Stimulated activated naive CD8-positive, alpha-beta T cell treated with anti-CD3 and anti-CD28 coated beads, Interleukin-15, Interleukin-2, amounts not matched to agents 100 ng/mL and 50 ng/mL, for 24 hours (primary cell): ENCODE data around the gene FBXO2.
"Not testable (repeated sequence)": the region's sequence is repeated elsewhere in the genome, so short reads cannot be mapped to it uniquely, and the experiment has no call there.

Source experiments
- H3K27ac Mint-ChIP-seq: one replicate; pipeline ENCODE4 v1.8.0; 2021; ENCODE audit warnings: mild to moderate bottlenecking, mixed read lengths
- H3K27me3 Mint-ChIP-seq: one replicate; pipeline ENCODE4 v1.8.0; 2021; ENCODE audit warnings: mixed read lengths
- H3K36me3 Mint-ChIP-seq: one replicate; pipeline ENCODE4 v1.8.0; 2021; ENCODE audit warnings: low read depth, mixed read lengths
- H3K4me1 Mint-ChIP-seq: one replicate; pipeline ENCODE4 v1.8.0; 2021; ENCODE audit warnings: low read depth, mixed read lengths
- H3K4me3 Mint-ChIP-seq: one replicate; pipeline ENCODE4 v1.8.0; 2021; ENCODE audit warnings: mild to moderate bottlenecking, mixed read lengths
- H3K9me3 Mint-ChIP-seq: one replicate; pipeline ENCODE4 v1.8.0; 2021; ENCODE audit warnings: mixed read lengths

The FBXO2 gene

GRCh38 chr1:11650331-11650991 is 3.8 kb downstream of the FBXO2 start:
- Mint-ChIP-seq H3K4me1 (peaks cover 21% of the 10 kb centered on the region), H3K9me3 (no peaks in the 10 kb centered on the region), H3K27me3 (no peaks in the 10 kb centered on the region), H3K27ac (peak overlapping the region; percentile 58), H3K36me3 (no peaks in the 10 kb centered on the region), H3K4me3 (peak overlapping the region; percentile 77)

DNA sequence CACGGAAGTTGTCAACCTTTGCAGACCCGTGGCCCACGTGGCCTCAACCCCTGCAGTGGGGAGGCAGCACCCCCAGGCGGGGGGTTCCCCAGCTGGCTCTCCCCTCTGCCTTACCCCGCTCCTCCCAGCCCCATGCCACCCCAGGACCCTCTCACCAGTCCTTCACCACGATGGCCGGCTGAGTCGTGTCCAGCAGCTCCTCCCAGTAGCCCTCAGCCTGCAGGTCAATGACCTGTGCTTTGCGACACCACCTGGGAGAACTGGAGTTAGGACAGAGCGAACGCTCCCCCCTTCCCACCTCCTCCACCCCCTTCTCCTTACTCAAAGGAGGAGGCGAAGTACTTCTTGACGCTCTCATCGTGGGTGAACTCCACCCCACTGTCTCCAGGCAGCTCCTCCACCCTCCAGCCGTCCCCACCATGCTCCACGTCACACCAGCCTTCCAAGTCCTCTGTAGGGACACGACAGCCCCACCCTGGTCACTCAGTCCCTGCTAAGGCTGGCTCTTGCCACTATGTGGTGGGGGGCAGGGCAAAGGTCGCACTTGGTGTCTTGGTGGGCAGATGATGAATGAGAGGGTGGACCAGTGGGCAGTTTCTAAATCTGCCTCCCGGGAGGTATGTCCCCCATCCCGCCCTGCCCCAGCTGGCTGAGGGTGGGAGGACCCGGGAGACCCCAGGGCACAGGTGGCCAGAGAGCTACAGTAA is 4.5 kb downstream of the FBXO2 start:
- Mint-ChIP-seq H3K27ac (peak overlapping the region; percentile 58), H3K4me3 (peak overlapping the region; percentile 53), H3K9me3 (no peaks in the 10 kb centered on the region), H3K4me1 (peaks cover 19% of the 10 kb centered on the region), H3K27me3 (no peaks in the 10 kb centered on the region), H3K36me3 (no peaks in the 10 kb centered on the region)

- no peaks in the 10 kb centered on the region for H3K9me3 Mint-ChIP-seq
- H3K27me3 Mint-ChIP-seq, result no peaks in the 10 kb centered on the region
- H3K4me1 Mint-ChIP-seq, result peaks cover 19% of the 10 kb centered on the region
- no peaks in the 10 kb centered on the region for H3K36me3 Mint-ChIP-seq
- no peak overlapping the region for H3K27ac Mint-ChIP-seq
- no peak overlapping the region for H3K4me3 Mint-ChIP-seq
These were observed 5.0 kb downstream of the FBXO2 start for GRCh38 chr1:11649237-11649623.

DNA sequence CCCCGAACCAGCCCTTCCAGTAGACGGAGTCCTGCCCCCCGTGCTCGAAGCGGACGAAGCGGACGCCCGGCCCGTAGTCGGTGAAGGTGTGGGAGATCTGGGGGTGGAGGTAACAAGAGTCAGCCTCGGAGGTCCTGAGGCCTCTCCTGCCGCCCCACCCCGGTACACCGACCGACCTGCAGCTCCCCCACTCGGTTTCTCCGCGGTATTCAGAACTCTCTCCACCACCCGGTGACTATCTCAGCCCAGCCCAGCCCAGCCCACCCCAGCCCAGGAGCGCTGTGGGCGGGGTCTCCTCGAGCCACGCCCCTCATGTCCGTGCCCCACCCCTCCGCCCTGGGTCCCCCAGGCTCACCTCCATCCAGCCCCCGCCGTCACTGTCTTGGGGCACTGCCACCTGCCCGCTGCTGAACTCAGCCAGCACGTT is 5.5 kb downstream of the FBXO2 start:
- Mint-ChIP-seq H3K9me3 (no peaks in the 10 kb centered on the region), H3K4me1 (peaks cover 19% of the 10 kb centered on the region), H3K36me3 (no peaks in the 10 kb centered on the region), H3K27me3 (no peaks in the 10 kb centered on the region), H3K27ac (no peak overlapping the region), H3K4me3 (no peak overlapping the region)

GRCh38 chr1:11648039-11648438 is 6.2 kb downstream of the FBXO2 start:
- no peaks in the 10 kb centered on the region for H3K27me3 Mint-ChIP-seq
- H3K9me3 Mint-ChIP-seq, result no peaks in the 10 kb centered on the region
- peaks cover 19% of the 10 kb centered on the region for H3K4me1 Mint-ChIP-seq
- H3K4me3 Mint-ChIP-seq, result no peak overlapping the region
- no peaks in the 10 kb centered on the region for H3K36me3 Mint-ChIP-seq
- no peak overlapping the region for H3K27ac Mint-ChIP-seq

- H3K9me3 Mint-ChIP-seq, result no peaks in the 10 kb centered on the region
- no peak overlapping the region for H3K4me3 Mint-ChIP-seq
- H3K27me3 Mint-ChIP-seq, result no peaks in the 10 kb centered on the region
- H3K27ac Mint-ChIP-seq, result no peak overlapping the region
- H3K4me1 Mint-ChIP-seq, result peaks cover 19% of the 10 kb centered on the region
- no peaks in the 10 kb centered on the region for H3K36me3 Mint-ChIP-seq
These were observed 6.9 kb downstream of the FBXO2 start for GRCh38 chr1:11647333-11647732.

DNA sequence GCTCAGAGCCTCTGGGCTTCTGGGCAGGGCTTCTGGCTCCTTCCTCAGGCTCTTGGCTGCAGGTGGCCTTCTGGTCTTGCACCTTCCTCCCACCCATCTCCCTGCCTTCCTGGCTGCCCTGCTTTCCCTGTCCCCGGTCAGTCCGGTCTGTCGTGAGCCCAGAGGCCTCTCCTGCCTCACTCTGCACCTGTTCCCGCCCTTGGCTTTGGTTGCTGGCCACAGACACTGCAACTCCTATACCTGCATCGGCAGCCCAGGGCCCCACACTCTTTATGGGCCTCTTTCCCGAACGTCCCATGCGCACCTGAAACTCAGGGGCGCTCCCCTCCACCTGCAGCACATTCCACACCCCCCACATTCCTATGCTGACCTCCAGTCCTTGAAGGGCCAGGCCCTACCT is 7.9 kb downstream of the FBXO2 start:
- Mint-ChIP-seq H3K36me3 (no peaks in the 10 kb centered on the region), H3K27ac (no peak overlapping the region), H3K4me3 (no peak overlapping the region), H3K27me3 (no peaks in the 10 kb centered on the region), H3K4me1 (peaks cover 17% of the 10 kb centered on the region), H3K9me3 (no peaks in the 10 kb centered on the region)

GRCh38 chr1:11645670-11646265 is 8.5 kb downstream of the FBXO2 start:
- H3K27me3 Mint-ChIP-seq, result no peaks in the 10 kb centered on the region
- peaks cover 11% of the 10 kb centered on the region for H3K4me1 Mint-ChIP-seq
- no peak overlapping the region for H3K4me3 Mint-ChIP-seq
- no peak overlapping the region for H3K27ac Mint-ChIP-seq
- no peaks in the 10 kb centered on the region for H3K9me3 Mint-ChIP-seq
- no peaks in the 10 kb centered on the region for H3K36me3 Mint-ChIP-seq

DNA sequence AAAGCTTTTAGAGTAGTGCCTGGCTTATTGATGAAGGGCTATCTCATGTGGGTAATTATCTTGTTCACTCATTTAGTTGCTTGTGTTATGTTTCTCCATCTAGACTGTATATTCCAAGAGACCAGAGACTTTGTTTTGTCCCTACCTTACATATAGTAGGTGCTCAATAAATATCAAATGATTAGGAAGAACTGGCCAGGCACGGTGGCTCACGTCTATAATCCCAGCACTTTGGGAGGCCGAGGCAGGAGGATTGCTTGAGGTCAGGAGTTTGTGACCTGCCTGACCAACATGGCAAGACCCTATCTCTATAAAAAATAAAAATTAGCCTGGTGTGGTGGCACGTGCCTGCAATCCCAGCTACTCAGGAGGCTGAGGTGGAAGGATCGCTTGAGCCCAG is 9.0 kb downstream of the FBXO2 start:
- no peaks in the 10 kb centered on the region for H3K27me3 Mint-ChIP-seq
- no peaks in the 10 kb centered on the region for H3K9me3 Mint-ChIP-seq
- H3K36me3 Mint-ChIP-seq, result no peaks in the 10 kb centered on the region
- H3K4me1 Mint-ChIP-seq, result peaks cover 6% of the 10 kb centered on the region
- H3K27ac Mint-ChIP-seq, result no peak overlapping the region
- no peak overlapping the region for H3K4me3 Mint-ChIP-seq

DNA sequence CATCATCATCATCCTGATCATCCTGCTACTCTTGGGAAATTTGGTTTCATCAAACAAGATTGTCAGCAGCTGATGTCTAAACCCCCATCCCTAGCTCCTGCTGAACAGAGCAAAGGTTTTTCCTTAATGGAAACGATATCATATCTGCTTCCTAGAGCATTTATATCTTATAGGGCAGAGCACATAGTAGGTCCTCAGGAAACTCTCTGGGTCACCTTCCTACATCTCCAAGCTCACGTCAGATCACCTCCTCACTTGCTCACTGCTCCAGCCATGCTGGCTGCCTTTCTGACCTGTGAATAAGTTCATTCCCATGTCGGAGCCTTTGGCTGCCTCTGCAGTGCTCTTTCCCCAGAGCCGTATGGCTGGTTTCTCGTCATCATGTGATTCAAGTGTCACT is 10.4 kb downstream of the FBXO2 start:
- Mint-ChIP-seq H3K27me3 (no peaks in the 10 kb centered on the region), H3K9me3 (no peaks in the 10 kb centered on the region), H3K27ac (no peak overlapping the region), H3K36me3 (no peaks in the 10 kb centered on the region), H3K4me3 (no peak overlapping the region), H3K4me1 (no peaks in the 10 kb centered on the region)

- not testable (repeated sequence) for H3K4me3 Mint-ChIP-seq, H3K27ac Mint-ChIP-seq, H3K9me3 Mint-ChIP-seq, H3K36me3 Mint-ChIP-seq, H3K4me1 Mint-ChIP-seq, H3K27me3 Mint-ChIP-seq
These were observed 11.7 kb downstream of the FBXO2 start for GRCh38 chr1:11642418-11643017.

DNA sequence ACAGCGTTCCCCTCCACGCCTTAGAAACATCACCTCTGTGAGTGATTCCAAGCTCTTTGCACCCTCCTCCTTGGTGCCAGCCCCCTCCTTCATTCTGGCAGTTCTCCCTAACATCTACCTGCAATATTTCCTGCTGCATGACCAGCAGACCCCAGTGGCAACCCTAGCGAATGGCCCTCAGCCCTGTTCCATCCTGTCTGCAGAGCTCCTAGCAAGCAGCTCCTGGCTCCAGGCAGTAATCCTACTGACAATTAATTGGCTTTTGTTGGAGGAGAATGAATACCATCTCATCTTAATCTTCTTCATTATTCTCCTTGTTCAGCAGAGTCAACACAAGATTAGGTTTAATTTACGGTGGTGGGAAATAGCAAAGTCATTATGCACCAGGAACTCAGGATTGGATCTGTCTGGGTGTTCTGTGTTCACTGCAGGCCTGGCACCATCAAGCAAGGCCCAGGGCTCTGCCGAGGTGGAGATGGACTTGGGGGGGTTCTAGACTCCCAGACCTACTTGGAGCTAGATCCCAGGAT is 12.4 kb downstream of the FBXO2 start:
- Mint-ChIP-seq H3K4me3 (no peak overlapping the region), H3K36me3 (no peaks in the 10 kb centered on the region), H3K4me1 (no peaks in the 10 kb centered on the region), H3K27ac (no peak overlapping the region), H3K27me3 (peaks cover 4% of the 10 kb centered on the region), H3K9me3 (no peaks in the 10 kb centered on the region)

DNA sequence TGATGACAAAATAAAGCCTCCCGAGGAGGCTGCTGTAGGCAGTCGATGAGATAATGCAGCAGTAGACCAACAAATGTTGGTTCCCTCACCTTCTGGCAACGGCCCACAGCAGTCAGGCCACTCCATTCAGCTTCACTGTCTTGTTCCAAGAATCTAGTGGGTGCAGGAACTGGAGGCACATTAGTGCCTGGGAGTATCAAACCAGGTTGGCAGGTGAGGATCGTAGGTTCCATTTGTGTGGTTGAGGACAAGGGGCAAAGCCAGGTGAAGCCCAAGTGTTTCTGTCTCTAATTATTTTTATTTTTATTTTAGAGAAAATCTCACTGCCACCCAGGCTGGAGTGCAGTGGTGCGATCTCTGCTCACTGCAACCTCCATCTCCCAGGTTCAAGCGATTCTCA is 13.3 kb downstream of the FBXO2 start:
- Mint-ChIP-seq H3K4me1 (no peaks in the 10 kb centered on the region), H3K27ac (no peak overlapping the region), H3K9me3 (no peaks in the 10 kb centered on the region), H3K4me3 (no peak overlapping the region), H3K27me3 (peaks cover 7% of the 10 kb centered on the region), H3K36me3 (no peaks in the 10 kb centered on the region)

DNA sequence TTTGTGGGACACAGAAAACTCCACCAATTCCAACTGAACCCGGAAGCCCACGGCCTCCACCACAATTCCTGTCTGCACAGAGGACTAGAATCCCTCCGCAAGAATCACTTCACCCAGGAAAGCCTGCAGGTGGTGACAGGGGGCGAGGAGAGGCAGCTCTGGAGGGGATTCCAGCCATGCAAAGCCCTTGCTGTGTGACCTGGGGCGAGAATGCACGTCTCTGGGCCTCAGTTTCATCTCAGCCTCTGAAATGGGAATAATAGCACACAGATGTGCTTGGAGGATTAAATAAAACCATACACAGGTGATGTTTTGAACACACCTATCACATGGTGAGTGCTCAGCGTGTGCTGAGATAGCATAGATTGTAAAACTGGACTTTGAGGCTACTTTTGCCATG is 14.1 kb downstream of the FBXO2 start:
- Mint-ChIP-seq H3K27me3 (peaks cover 10% of the 10 kb centered on the region), H3K4me1 (no peaks in the 10 kb centered on the region), H3K36me3 (no peaks in the 10 kb centered on the region), H3K27ac (no peak overlapping the region), H3K9me3 (no peaks in the 10 kb centered on the region), H3K4me3 (no peak overlapping the region)

GRCh38 chr1:11639372-11639771 is 14.9 kb downstream of the FBXO2 start:
- Mint-ChIP-seq H3K27ac (no peak overlapping the region), H3K27me3 (peaks cover 14% of the 10 kb centered on the region)

More at GRCh38 chr1:11639372-11639771, 14.9 kb downstream of the FBXO2 start:
- no peaks in the 10 kb centered on the region for H3K4me1 Mint-ChIP-seq
- no peaks in the 10 kb centered on the region for H3K9me3 Mint-ChIP-seq
- no peaks in the 10 kb centered on the region for H3K36me3 Mint-ChIP-seq
- no peak overlapping the region for H3K4me3 Mint-ChIP-seq
